ENCODE data around the gene EIF1B. TPM values are rescaled to one million over a fixed set of nuclear protein-coding genes. Genes with fewer than 3 reads are reported as not detected.

Gene EIF1B
- polyA plus RNA-seq, 1 donor (not counting 4 experiments of a cell fraction or from before 2014, with no cell fraction given): 23.5 TPM

GRCh38 chr3:40321818-40322217 lies 12.3 kb downstream of the EIF1B start:
- dilution Hi-C loops (cut with MboI; ENCODE audit: extremely low pct_ligation_motif_present, low sequenced_read_pairs): no loop called here
- H3K9ac ChIP-seq (ENCODE audit: control insufficient read depth, extremely low read depth, insufficient read depth, low read length): no peak overlapping the region
- no peak overlapping the region for H3K27ac ChIP-seq (ENCODE audit: control insufficient read depth, insufficient read depth, low read length)
- FAIRE-seq (no peak), DNase-seq (ENCODE audit: low read depth, low spot score) (no peak)
- no peaks in the 10 kb centered on the region for H3K4me1 ChIP-seq (ENCODE audit: control insufficient read depth, extremely low read depth, insufficient read depth, low read length)
- TF ChIP-seq EZH2 (IDR thresholded peaks at IDR 0.05; ENCODE audit: low read length): no peak
- TF ChIP-seq, protein P1, sequence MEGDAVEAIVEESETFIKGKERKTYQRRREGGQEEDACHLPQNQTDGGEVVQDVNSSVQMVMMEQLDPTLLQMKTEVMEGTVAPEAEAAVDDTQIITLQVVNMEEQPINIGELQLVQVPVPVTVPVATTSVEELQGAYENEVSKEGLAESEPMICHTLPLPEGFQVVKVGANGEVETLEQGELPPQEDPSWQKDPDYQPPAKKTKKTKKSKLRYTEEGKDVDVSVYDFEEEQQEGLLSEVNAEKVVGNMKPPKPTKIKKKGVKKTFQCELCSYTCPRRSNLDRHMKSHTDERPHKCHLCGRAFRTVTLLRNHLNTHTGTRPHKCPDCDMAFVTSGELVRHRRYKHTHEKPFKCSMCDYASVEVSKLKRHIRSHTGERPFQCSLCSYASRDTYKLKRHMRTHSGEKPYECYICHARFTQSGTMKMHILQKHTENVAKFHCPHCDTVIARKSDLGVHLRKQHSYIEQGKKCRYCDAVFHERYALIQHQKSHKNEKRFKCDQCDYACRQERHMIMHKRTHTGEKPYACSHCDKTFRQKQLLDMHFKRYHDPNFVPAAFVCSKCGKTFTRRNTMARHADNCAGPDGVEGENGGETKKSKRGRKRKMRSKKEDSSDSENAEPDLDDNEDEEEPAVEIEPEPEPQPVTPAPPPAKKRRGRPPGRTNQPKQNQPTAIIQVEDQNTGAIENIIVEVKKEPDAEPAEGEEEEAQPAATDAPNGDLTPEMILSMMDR (optimal IDR thresholded peaks at IDR 0.05 in 1 of 3, IDR thresholded peaks at IDR 0.05 in 1 of 3, conservative IDR thresholded peaks at IDR 0.05 in 1 of 3; ENCODE audit: extremely low read depth in 1 of 3, insufficient read depth in 2 of 3, low read length in 3 of 3): no peak
- no peak overlapping the region for H3K4me3 ChIP-seq (ENCODE audit: control insufficient read depth in 2 of 3, extremely low read depth in 1 of 3, insufficient read depth in 2 of 3, low read depth in 1 of 3, low read length in 3 of 3)
- no peaks in the 10 kb centered on the region for H3K9me3 ChIP-seq (ENCODE audit: control insufficient read depth, low read depth, low read length)
- no peaks in the 10 kb centered on the region for H3K27me3 ChIP-seq (ENCODE audit: control insufficient read depth, extremely low read depth, insufficient read depth, low read length)
- no peaks in the 10 kb centered on the region for H4K20me1 ChIP-seq (ENCODE audit: control insufficient read depth, extremely low read depth, insufficient read depth, low read length)
- H3K79me2 ChIP-seq (ENCODE audit: control insufficient read depth, insufficient read depth, low read length): no peaks in the 10 kb centered on the region
- H2AFZ ChIP-seq (ENCODE audit: control insufficient read depth, low read length): no peak overlapping the region
- H3K4me2 ChIP-seq (ENCODE audit: control insufficient read depth, extremely low read depth, insufficient read depth, low read depth, low read length): no peak overlapping the region
- no peaks in the 10 kb centered on the region for H3K36me3 ChIP-seq (ENCODE audit: control insufficient read depth in 2 of 2, extremely low read depth in 1 of 2, insufficient read depth in 2 of 2, low read length in 2 of 2)
- H3K9me1 ChIP-seq (ENCODE audit: control insufficient read depth, extremely low read depth, insufficient read depth, low read length): no peaks in the 10 kb centered on the region

GRCh38 chr3:40323946-40324345 lies 14.4 kb downstream of the EIF1B start:
- no peaks in the 10 kb centered on the region for H3K9me3 ChIP-seq (ENCODE audit: control insufficient read depth, low read depth, low read length)
- H4K20me1 ChIP-seq (ENCODE audit: control insufficient read depth, extremely low read depth, insufficient read depth, low read length): no peaks in the 10 kb centered on the region
- no peaks in the 10 kb centered on the region for H3K27me3 ChIP-seq (ENCODE audit: control insufficient read depth, extremely low read depth, insufficient read depth, low read length)
- no peak overlapping the region for H3K4me3 ChIP-seq (ENCODE audit: control insufficient read depth in 2 of 3, extremely low read depth in 1 of 3, insufficient read depth in 2 of 3, low read depth in 1 of 3, low read length in 3 of 3)
- no peak overlapping the region for H3K4me2 ChIP-seq (ENCODE audit: control insufficient read depth, extremely low read depth, insufficient read depth, low read depth, low read length)
- H3K9me1 ChIP-seq (ENCODE audit: control insufficient read depth, extremely low read depth, insufficient read depth, low read length): no peaks in the 10 kb centered on the region
- H3K27ac ChIP-seq (ENCODE audit: control insufficient read depth, insufficient read depth, low read length): no peak overlapping the region
- no peaks in the 10 kb centered on the region for H3K4me1 ChIP-seq (ENCODE audit: control insufficient read depth, extremely low read depth, insufficient read depth, low read length)
- FAIRE-seq: no peak
- no peak overlapping the region for H2AFZ ChIP-seq (ENCODE audit: control insufficient read depth, low read length)
- no peak for DNase-seq (ENCODE audit: low read depth, low spot score)
- no peaks in the 10 kb centered on the region for H3K36me3 ChIP-seq (ENCODE audit: control insufficient read depth in 2 of 2, extremely low read depth in 1 of 2, insufficient read depth in 2 of 2, low read length in 2 of 2)
- no peak overlapping the region for H3K9ac ChIP-seq (ENCODE audit: control insufficient read depth, extremely low read depth, insufficient read depth, low read length)
- TF ChIP-seq, protein P1 (optimal IDR thresholded peaks at IDR 0.05 in 1 of 3, IDR thresholded peaks at IDR 0.05 in 1 of 3, conservative IDR thresholded peaks at IDR 0.05 in 1 of 3; ENCODE audit: extremely low read depth in 1 of 3, insufficient read depth in 2 of 3, low read length in 3 of 3): no peak
- TF ChIP-seq EZH2 (IDR thresholded peaks at IDR 0.05; ENCODE audit: low read length): no peak
- dilution Hi-C loops (cut with MboI; ENCODE audit: extremely low pct_ligation_motif_present, low sequenced_read_pairs): no loop called here
- no peaks in the 10 kb centered on the region for H3K79me2 ChIP-seq (ENCODE audit: control insufficient read depth, insufficient read depth, low read length)
